OCI-LY3 (cell line): ENCODE results near the gene LMNTD1.
A peak's percentile ranks its signal among the peaks of the same experiment; 100 is the strongest.

ENCODE experiments used
- H2AFZ ChIP-seq: fragments of 200-600, 300-600 bp; shearing (Covaris generic); 2 replicates; pipeline ENCODE4 v1.6.0; 2014; ENCODE audit warnings: antibody characterized with exemption, low read depth, low read length
- H3K27ac ChIP-seq: fragments of 200-600, 300-600 bp; sonication (generic); 2 replicates; pipeline ENCODE4 v1.5.1; 2014; ENCODE audit warnings: mild to moderate bottlenecking, low read length, moderate library complexity, mixed read lengths
- H3K27me3 ChIP-seq: fragments of 200-600, 300-600 bp; sonication (generic); 2 replicates; pipeline ENCODE4 v1.6.1; 2014; ENCODE audit warnings: low read depth, low read length, mixed read lengths
- H3K36me3 ChIP-seq: fragments of 200-600, 300-600 bp; sonication (generic); replicated peaks from 2 replicates; pipeline ENCODE3; 2014; ENCODE audit warnings: low read depth, low read length, mixed read lengths
- H3K4me1 ChIP-seq: fragments of 300-600, 200-600 bp; sonication (generic); 2 replicates; pipeline ENCODE4 v1.6.1; 2014; ENCODE audit warnings: low read length, mixed read lengths
- H3K4me2 ChIP-seq: fragments of 200-600, 300-600 bp; sonication (generic); 2 replicates; pipeline ENCODE4 v1.6.1; 2014; ENCODE audit warnings: low read length, mixed read lengths
- H3K4me3 ChIP-seq: fragments of 300-600, 200-600 bp; sonication (generic); 2 replicates; pipeline ENCODE4 v1.5.1; 2014; ENCODE audit warnings: antibody characterized with exemption, mild to moderate bottlenecking, low read length, moderate library complexity
- H3K79me2 ChIP-seq: fragments of 300-600, 200-600 bp; shearing (Covaris generic); 2 replicates; pipeline ENCODE4 v1.6.1; 2014; ENCODE audit warnings: mild to moderate bottlenecking, low read length, mixed read lengths
- H3K9ac ChIP-seq: fragments of 300-600, 200-600 bp; shearing (Covaris generic); 2 replicates; pipeline ENCODE4 v1.6.0; 2014; ENCODE audit warnings: mild to moderate bottlenecking, low read length, moderate library complexity
- H3K9me3 ChIP-seq: fragments of 200-600, 300-600 bp; shearing (Covaris generic); 2 replicates; pipeline ENCODE4 v1.6.1; 2014; ENCODE audit warnings: low read length, mixed read lengths; ENCODE audit not compliant: insufficient read depth
- H4K20me1 ChIP-seq: fragments of 200-600, 300-600 bp; sonication (generic); 2 replicates; pipeline ENCODE4 v1.6.1; 2016; ENCODE audit warnings: low read length, mixed read lengths; ENCODE audit not compliant: insufficient read depth
- CTCF ChIP-seq: fragments of 200-600, 300-600 bp; sonication (generic); IDR thresholded peaks from 2 replicates; pipeline ENCODE4 v1.5.1; 2014; ENCODE audit warnings: antibody characterized with exemption, low read length, low read depth
- EZH2phosphoT487 ChIP-seq: fragments of 200-600 bp; shearing (Covaris generic); IDR thresholded peaks from 2 replicates; pipeline ENCODE4 v1.6.1; 2018; ENCODE audit warnings: antibody characterized with exemption, mixed run types, low read depth

The LMNTD1 gene

GRCh38 chr12:25435431-25435830, 117.7 kb downstream of the LMNTD1 start:
- Histone ChIP-seq H3K9me3 (no peaks in the 10 kb centered on the region), H3K9ac (no peak overlapping the region), H3K4me2 (peak overlapping the region; percentile 77; the same call in 1 of the 2 replicates), H2AFZ (peak overlapping the region; percentile 96; the same call in 1 of the 2 replicates), H3K36me3 (no peaks in the 10 kb centered on the region), H3K4me3 (no peak overlapping the region), H3K79me2 (no peaks in the 10 kb centered on the region), H3K27ac (no peak overlapping the region), H3K27me3 (no peaks in the 10 kb centered on the region), H4K20me1 (no peaks in the 10 kb centered on the region), H3K4me1 (peaks cover 4% of the 10 kb centered on the region; the same call in 1 of the 2 replicates)
- TF ChIP-seq CTCF (no peak), EZH2phosphoT487 (no peak)

DNA sequence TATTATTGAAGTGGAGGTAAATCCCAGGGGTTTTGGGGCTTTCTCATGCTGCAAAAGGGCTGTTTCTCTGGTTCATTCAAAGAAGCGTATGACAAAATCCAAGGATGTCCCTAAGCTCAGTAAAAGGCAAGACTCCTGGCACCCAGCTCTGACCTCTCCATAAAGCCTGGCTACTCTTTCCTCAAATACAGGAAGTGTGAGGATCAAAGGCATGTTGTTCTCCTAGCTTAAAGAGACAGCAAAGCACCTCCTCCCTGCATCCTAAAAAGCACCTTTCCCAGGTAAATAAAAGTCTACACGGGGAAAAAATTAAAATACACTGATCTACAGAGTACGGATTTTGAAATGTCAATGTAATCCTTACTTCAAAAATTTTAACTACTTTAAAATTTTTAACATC, 118.6 kb downstream of the LMNTD1 start:
- Histone ChIP-seq H3K9me3 (no peaks in the 10 kb centered on the region), H3K27me3 (no peaks in the 10 kb centered on the region), H3K27ac (no peak overlapping the region), H3K79me2 (no peaks in the 10 kb centered on the region), H3K4me3 (no peak overlapping the region), H3K4me2 (no peak overlapping the region), H3K9ac (no peak overlapping the region), H3K4me1 (peaks cover 4% of the 10 kb centered on the region; the same call in 1 of the 2 replicates), H4K20me1 (no peaks in the 10 kb centered on the region), H2AFZ (no peak overlapping the region), H3K36me3 (no peaks in the 10 kb centered on the region)
- TF ChIP-seq CTCF (no peak), EZH2phosphoT487 (no peak)

- H3K4me3 ChIP-seq, result no peak overlapping the region
- H3K36me3 ChIP-seq, result no peaks in the 10 kb centered on the region
- no peak overlapping the region for H3K27ac ChIP-seq
- H3K9ac ChIP-seq, result no peak overlapping the region
- H3K27me3 ChIP-seq, result no peaks in the 10 kb centered on the region
- H3K79me2 ChIP-seq, result no peaks in the 10 kb centered on the region
- no peaks in the 10 kb centered on the region for H4K20me1 ChIP-seq
- no peak overlapping the region for H3K4me2 ChIP-seq
- H3K9me3 ChIP-seq, result no peaks in the 10 kb centered on the region
- TF ChIP-seq CTCF, result no peak
- TF ChIP-seq EZH2phosphoT487, result no peak
- H3K4me1 ChIP-seq, result peaks cover 4% of the 10 kb centered on the region; the same call in 1 of the 2 replicates
- H2AFZ ChIP-seq, result no peak overlapping the region
Observed at GRCh38 chr12:25433581-25434325, 119.3 kb downstream of the LMNTD1 start.

- H3K36me3 ChIP-seq, result no peaks in the 10 kb centered on the region
- H3K27ac ChIP-seq, result no peak overlapping the region
- no peak overlapping the region for H3K4me2 ChIP-seq
- no peak overlapping the region for H2AFZ ChIP-seq
- H3K27me3 ChIP-seq, result no peaks in the 10 kb centered on the region
- peaks cover 4% of the 10 kb centered on the region; the same call in 1 of the 2 replicates for H3K4me1 ChIP-seq
- H4K20me1 ChIP-seq, result no peaks in the 10 kb centered on the region
- H3K4me3 ChIP-seq, result no peak overlapping the region
- no peaks in the 10 kb centered on the region for H3K79me2 ChIP-seq
- TF ChIP-seq EZH2phosphoT487 (no peak), CTCF (no peak)
- H3K9ac ChIP-seq, result no peak overlapping the region
- no peaks in the 10 kb centered on the region for H3K9me3 ChIP-seq
Observed at GRCh38 chr12:25433024-25433423, 120.1 kb downstream of the LMNTD1 start.
